Measurements from ENCODE around the gene FGD2. TPM values are rescaled to one million over a fixed set of nuclear protein-coding genes. Genes with fewer than 3 reads are reported as not detected.
A peak's percentile ranks its signal among the peaks of the same experiment; 100 is the strongest.

The FGD2 gene
- total RNA-seq, 3 donors from 2014 or later, result 0.87 to 1.5 (median 1.1) TPM

- Mint-ChIP-seq H3K4me3 (no peak overlapping the region), H3K4me1 (ENCODE audit: low read depth) (peaks cover 28% of the 10 kb centered on the region), H3K9me3 (no peaks in the 10 kb centered on the region), H3K27me3 (ENCODE audit: low read depth) (no peaks in the 10 kb centered on the region), H3K36me3 (ENCODE audit: insufficient read depth) (peaks cover 34% of the 10 kb centered on the region)
- DNase-seq, result no peak
- ATAC-seq, result no peak
Measured at GRCh38 chr6:36967757-36968156, 37.7 kb upstream of the FGD2 start.

GRCh38 chr6:36968266-36968977, 37.0 kb upstream of the FGD2 start:
- DNase-seq (no peak), ATAC-seq (no peak)
- peaks cover 22% of the 10 kb centered on the region for H3K4me1 Mint-ChIP-seq (ENCODE audit: low read depth)
- H3K36me3 Mint-ChIP-seq (ENCODE audit: insufficient read depth), result peaks cover 35% of the 10 kb centered on the region
- H3K4me3 Mint-ChIP-seq, result no peak overlapping the region
- no peaks in the 10 kb centered on the region for H3K27me3 Mint-ChIP-seq (ENCODE audit: low read depth)
- no peaks in the 10 kb centered on the region for H3K9me3 Mint-ChIP-seq

DNA sequence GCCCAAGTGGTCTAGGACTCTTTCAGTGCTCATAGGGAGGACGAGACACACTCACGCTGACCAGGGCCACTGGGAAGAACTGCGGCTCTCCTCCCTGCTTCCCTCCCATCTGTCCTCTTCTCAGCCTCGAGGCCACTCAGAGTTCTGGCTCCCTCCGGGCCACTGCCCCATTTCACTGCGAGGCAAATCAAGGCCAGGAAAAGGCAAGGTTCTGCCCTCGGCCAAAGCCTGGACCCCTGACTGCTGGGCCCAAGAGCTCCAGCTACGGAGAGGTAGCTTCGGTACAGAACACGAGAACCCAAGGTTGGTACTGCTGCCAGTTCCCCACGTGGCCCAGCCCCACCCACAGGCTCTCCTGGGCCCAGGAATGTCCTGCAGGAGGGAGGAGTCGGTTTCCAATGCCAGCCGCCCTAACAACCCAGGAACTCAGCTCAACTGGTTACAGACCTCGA, 36.2 kb upstream of the FGD2 start:
- Mint-ChIP-seq H3K4me3 (no peak overlapping the region), H3K4me1 (ENCODE audit: low read depth) (peaks cover 13% of the 10 kb centered on the region), H3K27me3 (ENCODE audit: low read depth) (no peaks in the 10 kb centered on the region), H3K9me3 (no peaks in the 10 kb centered on the region), H3K36me3 (ENCODE audit: insufficient read depth) (peaks cover 35% of the 10 kb centered on the region)
- DNase-seq, result no peak
- ATAC-seq, result no peak

- H3K27me3 Mint-ChIP-seq (ENCODE audit: low read depth), result no peaks in the 10 kb centered on the region
- H3K9me3 Mint-ChIP-seq, result no peaks in the 10 kb centered on the region
- H3K4me1 Mint-ChIP-seq (ENCODE audit: low read depth), result peaks cover 4% of the 10 kb centered on the region
- peaks cover 40% of the 10 kb centered on the region for H3K36me3 Mint-ChIP-seq (ENCODE audit: insufficient read depth)
- no peak for DNase-seq
- H3K4me3 Mint-ChIP-seq, result no peak overlapping the region
- no peak for ATAC-seq
Measured at GRCh38 chr6:36969988-36970891, 35.2 kb upstream of the FGD2 start.

DNA sequence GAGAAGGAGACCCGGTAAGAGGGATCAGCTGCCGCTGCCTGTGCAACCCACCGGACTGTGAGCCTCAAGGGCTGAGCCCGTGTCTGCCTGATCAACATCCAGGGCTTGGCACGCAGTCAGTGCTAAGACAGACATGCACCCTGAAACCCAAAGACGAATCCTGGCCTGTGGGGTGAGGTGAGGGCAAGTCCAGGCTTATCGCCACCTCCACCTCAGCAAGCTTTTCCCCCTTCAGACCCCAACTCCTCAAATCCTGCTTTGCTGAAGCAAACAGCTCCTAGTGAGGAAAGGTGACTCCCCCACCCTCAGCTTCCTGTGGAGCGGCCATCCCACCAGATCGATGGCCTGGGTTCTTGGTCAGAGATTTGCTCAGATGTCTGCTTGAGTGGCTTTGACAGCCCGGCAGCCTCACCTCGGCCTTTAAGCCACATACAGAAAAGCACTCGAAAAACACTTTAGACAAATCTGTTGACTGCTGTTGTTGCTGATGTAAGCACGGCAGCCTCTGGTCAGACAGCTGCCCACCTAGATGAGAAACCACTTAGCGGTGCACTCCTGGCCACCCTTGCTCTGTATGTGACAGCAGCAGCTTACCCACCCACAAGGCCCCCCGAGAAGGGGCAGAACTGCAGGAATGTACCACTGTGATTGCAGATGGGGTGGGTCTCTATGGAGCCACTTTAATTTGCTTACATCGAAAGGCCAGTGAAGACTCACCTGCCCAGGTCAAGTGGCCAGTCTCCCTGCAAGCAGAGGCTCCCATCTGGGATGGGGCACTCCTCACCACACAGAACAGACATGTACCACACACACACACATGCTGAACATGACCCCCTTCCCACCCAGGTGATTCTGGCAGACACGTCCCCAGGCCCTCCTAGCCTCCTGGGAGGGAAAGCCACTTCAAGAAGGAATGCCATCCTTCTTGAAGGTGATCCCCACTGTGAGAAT, 34.3 kb upstream of the FGD2 start:
- ATAC-seq (no peak), DNase-seq (no peak)
- no peaks in the 10 kb centered on the region for H3K9me3 Mint-ChIP-seq
- H3K4me3 Mint-ChIP-seq, result no peak overlapping the region
- H3K36me3 Mint-ChIP-seq (ENCODE audit: insufficient read depth), result peaks cover 41% of the 10 kb centered on the region
- no peaks in the 10 kb centered on the region for H3K4me1 Mint-ChIP-seq (ENCODE audit: low read depth)
- H3K27me3 Mint-ChIP-seq (ENCODE audit: low read depth), result no peaks in the 10 kb centered on the region

- ATAC-seq (no peak), DNase-seq (no peak)
- Mint-ChIP-seq H3K4me1 (ENCODE audit: low read depth) (no peaks in the 10 kb centered on the region), H3K27me3 (ENCODE audit: low read depth) (no peaks in the 10 kb centered on the region), H3K9me3 (no peaks in the 10 kb centered on the region), H3K4me3 (no peak overlapping the region), H3K36me3 (ENCODE audit: insufficient read depth) (peaks cover 33% of the 10 kb centered on the region)
Measured at GRCh38 chr6:36971921-36972673, 33.4 kb upstream of the FGD2 start.

- ATAC-seq (no peak), DNase-seq (no peak)
- H3K27me3 Mint-ChIP-seq (ENCODE audit: low read depth), result no peaks in the 10 kb centered on the region
- no peaks in the 10 kb centered on the region for H3K4me1 Mint-ChIP-seq (ENCODE audit: low read depth)
- peaks cover 34% of the 10 kb centered on the region for H3K36me3 Mint-ChIP-seq (ENCODE audit: insufficient read depth)
- no peak overlapping the region for H3K4me3 Mint-ChIP-seq
- no peaks in the 10 kb centered on the region for H3K9me3 Mint-ChIP-seq
Measured at GRCh38 chr6:36973190-36973589, 32.3 kb upstream of the FGD2 start.

DNA sequence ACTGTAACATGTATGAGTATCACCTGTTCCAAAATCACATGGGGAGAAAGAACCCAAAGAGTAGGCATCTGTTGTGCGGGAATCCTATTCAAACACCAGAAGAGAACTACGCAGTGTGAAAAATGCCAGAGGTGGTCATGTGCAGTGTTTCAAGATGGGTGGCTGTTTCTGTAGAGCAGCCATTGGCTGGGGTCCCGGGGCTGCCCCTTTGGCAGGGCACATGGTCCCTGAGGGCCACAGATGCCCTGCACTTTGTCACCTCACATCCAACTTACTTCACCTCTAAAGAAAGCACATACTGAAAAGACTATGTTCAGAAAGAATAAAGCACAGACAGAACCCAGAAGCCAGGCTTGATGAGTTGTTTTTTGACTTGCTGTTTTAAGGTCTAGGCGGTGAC, 31.8 kb upstream of the FGD2 start:
- DNase-seq (no peak), ATAC-seq (no peak)
- no peaks in the 10 kb centered on the region for H3K4me1 Mint-ChIP-seq (ENCODE audit: low read depth)
- H3K9me3 Mint-ChIP-seq, result no peaks in the 10 kb centered on the region
- H3K4me3 Mint-ChIP-seq, result no peak overlapping the region
- H3K27me3 Mint-ChIP-seq (ENCODE audit: low read depth), result no peaks in the 10 kb centered on the region
- peaks cover 29% of the 10 kb centered on the region for H3K36me3 Mint-ChIP-seq (ENCODE audit: insufficient read depth)

- Mint-ChIP-seq H3K27me3 (ENCODE audit: low read depth) (no peaks in the 10 kb centered on the region), H3K4me3 (no peak overlapping the region), H3K36me3 (ENCODE audit: insufficient read depth) (peaks cover 28% of the 10 kb centered on the region), H3K9me3 (no peaks in the 10 kb centered on the region), H3K4me1 (ENCODE audit: low read depth) (peaks cover 11% of the 10 kb centered on the region)
- ATAC-seq (no peak), DNase-seq (no peak)
Measured at GRCh38 chr6:36975231-36976006, 30.0 kb upstream of the FGD2 start.

DNA sequence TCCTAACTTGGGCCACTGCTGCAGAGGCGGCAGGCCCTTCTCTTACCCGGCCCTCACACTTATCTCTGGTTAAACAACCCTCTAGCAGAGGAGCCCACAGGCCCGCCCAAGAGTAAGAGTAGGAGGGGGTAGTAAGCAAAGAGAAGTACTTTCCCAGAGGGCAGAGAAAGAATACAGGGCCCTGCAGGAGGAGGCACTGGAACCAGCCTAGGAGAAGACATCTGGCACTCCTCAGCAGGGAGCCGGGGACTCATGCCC, 29.5 kb upstream of the FGD2 start:
- Mint-ChIP-seq H3K36me3 (ENCODE audit: insufficient read depth) (peaks cover 29% of the 10 kb centered on the region), H3K27me3 (ENCODE audit: low read depth) (no peaks in the 10 kb centered on the region), H3K9me3 (no peaks in the 10 kb centered on the region), H3K4me1 (ENCODE audit: low read depth) (peaks cover 15% of the 10 kb centered on the region), H3K4me3 (no peak overlapping the region)
- ATAC-seq (no peak), DNase-seq (no peak)

- no peak for DNase-seq
- H3K36me3 Mint-ChIP-seq (ENCODE audit: insufficient read depth), result peaks cover 29% of the 10 kb centered on the region
- no peak overlapping the region for H3K4me3 Mint-ChIP-seq
- ATAC-seq, result no peak
- H3K27me3 Mint-ChIP-seq (ENCODE audit: low read depth), result no peaks in the 10 kb centered on the region
- no peaks in the 10 kb centered on the region for H3K9me3 Mint-ChIP-seq
- H3K4me1 Mint-ChIP-seq (ENCODE audit: low read depth), result peaks cover 19% of the 10 kb centered on the region
Measured at GRCh38 chr6:36976509-36976908, 28.9 kb upstream of the FGD2 start.

DNA sequence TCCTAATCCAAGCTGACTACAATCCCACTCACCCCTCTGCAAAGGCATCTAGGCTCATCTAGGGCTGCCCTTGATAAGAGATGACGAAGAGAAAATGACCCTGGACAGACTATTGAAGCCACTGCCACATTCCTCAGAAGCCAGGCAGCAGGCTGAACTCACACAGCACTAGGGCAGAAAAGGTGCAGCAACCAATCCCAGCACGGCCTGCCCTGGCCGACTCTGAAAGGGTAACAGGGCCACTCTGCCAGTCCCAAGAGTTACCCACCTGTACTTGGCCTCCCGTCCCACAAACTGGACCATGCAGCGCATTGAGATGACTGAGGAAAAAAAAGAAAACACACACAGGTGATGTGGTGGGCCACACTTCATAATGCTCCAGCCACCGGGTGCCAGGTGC, 28.5 kb upstream of the FGD2 start:
- ATAC-seq (no peak), DNase-seq (no peak)
- H3K27me3 Mint-ChIP-seq (ENCODE audit: low read depth), result no peaks in the 10 kb centered on the region
- H3K4me1 Mint-ChIP-seq (ENCODE audit: low read depth), result peaks cover 24% of the 10 kb centered on the region
- no peaks in the 10 kb centered on the region for H3K9me3 Mint-ChIP-seq
- peaks cover 33% of the 10 kb centered on the region for H3K36me3 Mint-ChIP-seq (ENCODE audit: insufficient read depth)
- no peak overlapping the region for H3K4me3 Mint-ChIP-seq

DNA sequence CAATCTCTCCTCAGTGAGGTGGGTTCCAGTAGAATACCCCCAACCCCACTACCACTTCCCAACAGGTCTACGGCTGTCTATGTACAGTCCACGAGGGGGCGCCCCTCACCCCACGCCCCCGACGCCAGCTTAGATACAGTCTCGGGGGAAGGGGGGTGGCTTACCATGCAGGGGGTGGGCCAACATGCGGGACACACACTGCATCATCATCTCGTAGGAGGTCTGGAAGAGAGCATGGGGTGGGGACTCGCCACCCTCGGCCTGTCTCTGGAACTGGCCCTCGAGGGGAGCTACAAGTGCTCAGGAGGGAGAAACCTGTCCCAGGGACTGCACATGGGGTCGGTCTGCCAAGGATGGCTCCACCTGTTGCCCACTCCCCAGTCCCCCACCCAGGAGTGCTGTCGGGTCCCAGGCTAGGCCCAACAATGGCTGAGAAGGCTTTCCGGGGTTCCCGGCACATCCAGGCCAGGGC, 27.9 kb upstream of the FGD2 start:
- H3K36me3 Mint-ChIP-seq (ENCODE audit: insufficient read depth), result peaks cover 30% of the 10 kb centered on the region
- DNase-seq (no peak), ATAC-seq (peak; percentile 27 to 63)
- H3K9me3 Mint-ChIP-seq, result no peaks in the 10 kb centered on the region
- no peaks in the 10 kb centered on the region for H3K27me3 Mint-ChIP-seq (ENCODE audit: low read depth)
- no peak overlapping the region for H3K4me3 Mint-ChIP-seq
- H3K4me1 Mint-ChIP-seq (ENCODE audit: low read depth), result peaks cover 28% of the 10 kb centered on the region

All from activated T-cell treated with anti-CD3 and anti-CD28 coated beads, Interleukin-2, amount 50 U/mL, for 4 hours (primary cell).